ENCODE data around the gene LHFPL3. TPM values are rescaled to one million over a fixed set of nuclear protein-coding genes. Genes with fewer than 3 reads are reported as not detected.

Gene LHFPL3
- total RNA-seq, 1 experiment from 2014 or later, result 0.83 TPM

DNA sequence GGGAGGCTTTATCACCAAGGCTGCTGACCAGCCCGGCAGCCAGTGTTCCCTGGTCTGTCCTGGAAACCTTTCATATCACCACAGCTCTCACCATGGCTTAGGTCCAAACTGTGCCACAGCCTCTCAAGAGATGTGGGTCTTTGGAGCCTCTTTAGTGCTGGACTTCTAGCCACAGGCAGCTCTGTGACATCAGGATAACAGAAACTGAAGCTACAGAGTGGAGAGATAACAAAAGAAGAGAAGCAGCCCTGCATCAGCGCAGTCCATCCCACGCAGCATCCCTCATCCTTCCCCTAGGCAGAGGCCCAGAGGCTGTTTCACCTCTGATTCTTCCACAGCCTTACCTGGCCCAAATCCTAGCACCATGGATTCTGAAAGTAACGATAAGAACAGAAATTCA is 497.7 kb downstream of the LHFPL3 start:
- ChIA-PET CTCF (interaction anchor here (1.6 to 2.2 kb wide), 2 partner anchors 8 to 22 kb away, joined by 3 to 7 read pairs; no protein-coding TSS in a partner anchor), POLR2A (no interaction called here)
- Mint-ChIP-seq H3K4me1 (peaks cover 8% of the 10 kb centered on the region), H3K27me3 (ENCODE audit: low read depth) (no peaks in the 10 kb centered on the region), H3K36me3 (no peaks in the 10 kb centered on the region), H3K4me3 (no peak overlapping the region), H3K9me3 (no peaks in the 10 kb centered on the region), H3K27ac (no peak overlapping the region)
- DNase-seq (ENCODE audit: low spot score) (no peak), ATAC-seq (no peak)
- no peak for TF ChIP-seq AR (CRISPR knock-in tag; IDR thresholded peaks at IDR 0.05)
- TF ChIP-seq ZNF121 (CRISPR knock-in tag; IDR thresholded peaks at IDR 0.05), result no peak
- TF ChIP-seq ZNF317 (CRISPR knock-in tag; IDR thresholded peaks at IDR 0.05; ENCODE audit: borderline replicate concordance, low read depth), result no peak
- no peak for TF ChIP-seq NFE2L1 (CRISPR knock-in tag; IDR thresholded peaks at IDR 0.05)
- TF ChIP-seq ESRRA (CRISPR knock-in tag; IDR thresholded peaks at IDR 0.05; ENCODE audit: borderline replicate concordance), result no peak
- TF ChIP-seq PREB (CRISPR knock-in tag; IDR thresholded peaks at IDR 0.05; ENCODE audit: borderline replicate concordance), result no peak
- TF ChIP-seq NR1H2 (CRISPR knock-in tag; IDR thresholded peaks at IDR 0.05), result no peak
- no peak for TF ChIP-seq ZNF671 (CRISPR knock-in tag; IDR thresholded peaks at IDR 0.05)
- no peak for TF ChIP-seq ATF1 (CRISPR knock-in tag; IDR thresholded peaks at IDR 0.05)
- TF ChIP-seq GTF2I (CRISPR knock-in tag; conservative IDR thresholded peaks at IDR 0.05), result no peak
- TF ChIP-seq IRF2 (CRISPR knock-in tag; IDR thresholded peaks at IDR 0.05; ENCODE audit: borderline replicate concordance, low read depth), result no peak
- TF ChIP-seq ZSCAN18 (CRISPR knock-in tag; IDR thresholded peaks at IDR 0.05), result no peak
- TF ChIP-seq NFATC4 (CRISPR knock-in tag; IDR thresholded peaks at IDR 0.05), result no peak
- TF ChIP-seq STAT6 (CRISPR knock-in tag; conservative IDR thresholded peaks at IDR 0.05; ENCODE audit: low read depth), result no peak
- TF ChIP-seq, protein P1, sequence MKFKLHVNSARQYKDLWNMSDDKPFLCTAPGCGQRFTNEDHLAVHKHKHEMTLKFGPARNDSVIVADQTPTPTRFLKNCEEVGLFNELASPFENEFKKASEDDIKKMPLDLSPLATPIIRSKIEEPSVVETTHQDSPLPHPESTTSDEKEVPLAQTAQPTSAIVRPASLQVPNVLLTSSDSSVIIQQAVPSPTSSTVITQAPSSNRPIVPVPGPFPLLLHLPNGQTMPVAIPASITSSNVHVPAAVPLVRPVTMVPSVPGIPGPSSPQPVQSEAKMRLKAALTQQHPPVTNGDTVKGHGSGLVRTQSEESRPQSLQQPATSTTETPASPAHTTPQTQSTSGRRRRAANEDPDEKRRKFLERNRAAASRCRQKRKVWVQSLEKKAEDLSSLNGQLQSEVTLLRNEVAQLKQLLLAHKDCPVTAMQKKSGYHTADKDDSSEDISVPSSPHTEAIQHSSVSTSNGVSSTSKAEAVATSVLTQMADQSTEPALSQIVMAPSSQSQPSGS (CRISPR knock-in tag; IDR thresholded peaks at IDR 0.05; ENCODE audit: borderline replicate concordance, low read depth), result no peak
- no peak for TF ChIP-seq ZNF138 (CRISPR knock-in tag; conservative IDR thresholded peaks at IDR 0.05)
- no peak for TF ChIP-seq FOXP1 (CRISPR knock-in tag; IDR thresholded peaks at IDR 0.05; ENCODE audit: borderline replicate concordance)
- no peak for TF ChIP-seq SP1 (CRISPR knock-in tag; conservative IDR thresholded peaks at IDR 0.05)
- TF ChIP-seq ZNF532 (CRISPR knock-in tag; IDR thresholded peaks at IDR 0.05; ENCODE audit: borderline replicate concordance), result no peak
- TF ChIP-seq KAT7 (CRISPR knock-in tag; IDR thresholded peaks at IDR 0.05; ENCODE audit: borderline replicate concordance), result no peak

All from WTC11 (cell line).